NCI-H345 treated with DMSO at 0.1 percent for 48 hours (cell line): ENCODE measurements around the gene BRD1.

ENCODE experiments used
- DNase-seq: peaks from one replicate; lab custom pipeline; 2025; ENCODE audit not compliant: unreplicated experiment; lab: John Stamatoyannopoulos, UW

Gene BRD1

DNA sequence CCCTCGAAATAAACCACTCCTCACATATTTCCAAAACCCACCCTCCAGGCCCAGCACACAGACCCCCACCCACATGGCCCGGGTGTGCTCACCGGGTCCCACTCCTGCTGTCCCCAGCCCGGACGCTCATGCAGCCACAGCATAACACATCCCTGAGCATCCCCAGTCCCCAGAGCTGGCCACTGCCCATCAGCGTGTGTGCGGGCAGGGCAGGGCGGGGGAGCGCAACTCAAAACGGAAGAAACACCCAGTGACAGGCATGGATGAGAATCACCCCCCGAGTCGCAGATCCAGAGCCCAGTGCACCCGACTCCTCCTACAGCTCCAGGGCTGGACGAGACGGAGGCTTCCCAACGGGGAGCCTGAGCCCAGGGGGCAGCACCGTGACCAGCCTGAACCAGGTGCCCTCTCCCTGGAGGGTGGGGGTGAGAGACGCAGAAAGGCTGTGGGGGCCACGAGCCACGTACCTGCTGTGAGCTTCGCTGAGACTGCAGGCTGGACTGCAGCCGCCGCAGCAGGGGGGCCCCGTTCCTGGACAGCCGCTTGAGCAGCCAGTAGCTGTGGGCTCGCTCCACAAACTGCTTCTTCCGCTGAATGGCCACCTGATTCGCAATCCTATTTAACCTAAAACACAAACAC, 23.8 kb downstream of the BRD1 start:
- DNase-seq: no peak

- DNase-seq: no peak
Observed at GRCh38 chr22:49803134-49803533, 24.5 kb downstream of the BRD1 start.

- DNase-seq: no peak
Observed at GRCh38 chr22:49801391-49802060, 26.1 kb downstream of the BRD1 start.

DNA sequence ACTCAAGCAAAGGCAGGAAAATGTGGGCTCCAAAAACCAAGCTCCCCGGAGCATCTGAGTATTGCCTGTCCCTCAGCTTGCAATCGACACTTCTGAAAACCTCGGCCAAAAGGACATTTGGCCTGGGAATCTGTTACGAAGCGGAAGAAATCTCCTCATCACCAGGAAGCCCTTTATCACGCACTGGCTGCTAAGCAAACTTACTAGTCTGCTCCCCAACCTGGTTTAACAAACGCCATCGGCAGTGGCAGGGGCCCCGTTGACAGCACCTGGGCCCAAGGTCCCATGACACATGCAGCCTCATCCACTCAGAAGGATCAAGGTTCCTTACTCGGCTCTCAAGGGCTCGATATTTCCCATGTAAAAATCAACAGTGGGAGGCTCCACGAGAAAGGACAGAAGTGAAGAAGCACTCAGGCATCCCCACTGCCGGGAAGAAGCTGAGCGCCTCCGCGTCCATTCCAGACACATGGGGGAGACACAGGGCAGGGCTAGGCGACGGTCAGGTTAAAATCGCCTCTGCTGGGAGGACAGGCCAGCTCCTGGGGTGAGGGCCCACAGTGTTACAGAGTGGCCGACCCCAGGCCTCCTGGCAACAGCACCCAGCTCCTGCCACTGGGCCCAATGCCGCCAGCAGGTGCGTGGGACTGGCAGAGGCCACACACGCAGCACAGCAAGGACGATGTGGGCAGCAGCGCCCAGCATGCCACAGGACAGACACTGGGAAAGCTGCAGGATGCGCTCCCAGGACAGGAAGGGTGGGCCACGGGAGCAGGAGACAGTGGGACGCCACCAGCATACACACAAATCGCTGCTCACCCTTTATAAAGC, 27.1 kb downstream of the BRD1 start:
- DNase-seq: no peak

GRCh38 chr22:49799431-49800075, 28.1 kb downstream of the BRD1 start:
- DNase-seq: no peak

DNA sequence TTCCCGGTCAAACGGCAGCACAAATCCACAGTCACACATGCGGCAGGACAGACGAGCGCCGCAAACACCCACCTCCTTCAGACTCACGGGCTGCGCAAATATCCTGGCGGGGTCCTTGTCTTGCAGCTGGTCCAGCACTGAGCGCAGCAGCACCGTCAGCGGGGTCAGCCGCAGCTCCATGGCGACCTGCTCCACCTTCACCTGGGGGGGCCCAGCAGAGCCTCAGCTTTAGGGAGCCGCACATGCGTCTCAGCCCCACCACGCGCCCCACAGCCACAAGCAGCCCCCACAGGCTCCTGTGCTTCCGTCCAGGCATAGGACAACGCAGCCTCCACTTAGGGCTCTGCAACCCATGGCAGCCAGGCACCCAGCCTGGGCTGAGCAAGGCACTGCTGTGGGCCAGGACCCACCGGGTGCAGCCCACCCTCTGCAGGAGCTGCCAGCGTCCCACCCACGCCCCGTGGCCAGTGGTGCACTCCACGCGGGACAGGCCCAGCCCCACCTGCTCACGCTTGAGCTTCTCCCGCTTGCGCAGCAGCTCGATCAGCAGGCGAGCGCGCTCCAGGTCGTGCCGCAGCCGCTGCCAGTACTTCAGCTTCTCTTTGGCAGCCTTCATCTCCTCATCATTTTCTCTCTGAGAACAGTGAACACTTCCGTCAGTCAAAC, 29.1 kb downstream of the BRD1 start:
- no peak for DNase-seq

- no peak for DNase-seq
Observed at GRCh38 chr22:49797706-49798105, 30.0 kb downstream of the BRD1 start.

- no peak for DNase-seq
Observed at GRCh38 chr22:49796596-49797270, 30.9 kb downstream of the BRD1 start.

DNA sequence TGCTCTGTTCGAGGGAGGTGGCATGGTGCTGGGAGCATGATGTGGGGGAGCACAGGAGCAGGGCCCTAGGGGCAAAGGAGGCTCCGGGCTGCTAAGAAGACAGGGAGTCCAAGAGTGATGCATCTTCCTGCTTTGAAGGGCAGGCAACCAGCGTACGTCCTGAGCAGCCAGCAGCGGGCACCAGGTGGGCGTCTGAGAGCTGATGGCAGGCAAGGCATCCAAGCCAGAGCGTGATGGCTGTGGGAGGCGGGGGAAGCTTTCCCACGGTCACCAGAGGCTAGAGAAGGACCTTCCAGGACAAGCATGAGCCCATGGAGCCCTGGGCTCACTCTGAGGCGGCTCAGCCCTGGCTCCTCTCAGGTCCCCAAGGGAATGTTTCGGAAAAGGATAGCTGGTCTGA, 32.2 kb downstream of the BRD1 start:
- DNase-seq: no peak

DNA sequence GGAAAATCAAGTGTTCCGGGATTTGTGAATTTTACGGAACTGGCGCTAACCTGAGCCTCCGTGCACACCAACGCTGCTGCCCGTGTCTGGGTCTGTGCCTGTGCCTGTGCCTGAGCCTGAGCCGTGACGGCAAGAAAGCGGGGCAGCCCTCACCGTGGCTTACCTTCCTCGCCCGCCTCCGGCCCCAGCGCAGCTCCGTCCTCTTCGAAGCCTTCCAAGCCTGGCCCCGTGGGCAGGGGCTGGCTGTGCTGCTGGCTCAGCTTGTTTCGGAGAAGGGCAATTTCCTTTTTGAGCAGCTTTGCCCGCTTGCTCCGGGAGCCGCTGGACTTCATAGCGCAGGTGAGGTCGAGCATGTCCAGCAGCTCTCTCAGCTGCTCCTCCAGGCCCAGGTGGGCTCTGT, 33.8 kb downstream of the BRD1 start:
- DNase-seq: no peak

DNA sequence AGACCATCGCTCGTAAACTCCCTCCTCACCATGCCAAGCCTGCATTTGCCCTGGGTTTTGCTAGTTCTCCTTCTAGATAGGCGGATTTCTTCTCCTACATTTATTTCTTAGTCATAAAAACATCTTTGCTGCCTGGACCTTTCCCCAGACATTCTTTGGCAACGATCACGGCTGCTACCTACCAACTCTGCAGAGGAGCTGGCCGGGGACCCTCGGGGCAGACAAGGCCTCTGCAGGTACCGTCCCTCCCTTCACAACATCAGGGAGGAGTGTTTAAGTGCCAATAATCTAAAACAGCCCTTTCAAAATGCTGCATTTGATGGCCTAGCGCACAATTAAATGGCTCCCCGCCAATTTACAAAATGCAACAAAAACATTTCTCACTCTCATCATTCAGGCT, 34.4 kb downstream of the BRD1 start:
- DNase-seq: no peak

DNA sequence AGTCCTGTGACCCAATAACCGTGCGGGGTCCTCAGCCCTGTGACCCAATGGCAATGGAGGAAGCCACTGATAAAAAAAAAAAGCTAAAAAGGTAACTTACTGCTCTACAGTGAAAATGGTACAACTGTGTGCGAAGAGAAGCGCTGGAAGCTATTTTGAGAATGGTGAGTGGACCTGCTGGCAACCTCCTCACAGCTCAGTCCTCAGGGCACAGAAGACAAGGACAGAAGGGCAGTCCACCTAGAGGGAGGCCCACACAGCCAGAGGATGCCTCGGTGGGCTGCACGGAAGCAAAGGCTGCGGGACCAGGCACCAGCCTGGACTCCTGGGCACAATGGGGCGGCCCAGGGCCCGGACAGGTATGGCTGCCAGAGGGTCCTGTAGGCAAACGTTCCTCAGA, 35.6 kb downstream of the BRD1 start:
- DNase-seq: no peak

DNA sequence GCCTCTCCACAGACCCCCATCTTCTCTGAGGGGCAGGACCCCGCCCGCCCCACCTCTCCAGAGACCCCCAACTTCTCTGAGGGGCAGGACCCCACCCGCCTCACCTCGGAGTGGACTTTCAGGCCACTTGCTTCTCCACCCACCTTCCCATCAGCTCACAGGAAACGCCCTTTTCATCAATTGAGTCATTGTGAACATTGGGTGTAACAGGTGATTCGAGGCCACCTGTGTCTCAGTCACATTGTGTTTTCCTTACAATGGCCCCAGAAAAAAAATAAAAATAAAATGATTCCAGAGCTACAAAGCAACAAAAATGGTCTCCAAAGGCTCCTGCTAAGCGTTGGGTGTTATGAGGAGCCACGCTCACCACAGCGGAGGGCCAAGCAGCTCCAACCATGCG, 36.0 kb downstream of the BRD1 start:
- DNase-seq: no peak

- DNase-seq: no peak
Observed at GRCh38 chr22:49790912-49791311, 36.8 kb downstream of the BRD1 start.

DNA sequence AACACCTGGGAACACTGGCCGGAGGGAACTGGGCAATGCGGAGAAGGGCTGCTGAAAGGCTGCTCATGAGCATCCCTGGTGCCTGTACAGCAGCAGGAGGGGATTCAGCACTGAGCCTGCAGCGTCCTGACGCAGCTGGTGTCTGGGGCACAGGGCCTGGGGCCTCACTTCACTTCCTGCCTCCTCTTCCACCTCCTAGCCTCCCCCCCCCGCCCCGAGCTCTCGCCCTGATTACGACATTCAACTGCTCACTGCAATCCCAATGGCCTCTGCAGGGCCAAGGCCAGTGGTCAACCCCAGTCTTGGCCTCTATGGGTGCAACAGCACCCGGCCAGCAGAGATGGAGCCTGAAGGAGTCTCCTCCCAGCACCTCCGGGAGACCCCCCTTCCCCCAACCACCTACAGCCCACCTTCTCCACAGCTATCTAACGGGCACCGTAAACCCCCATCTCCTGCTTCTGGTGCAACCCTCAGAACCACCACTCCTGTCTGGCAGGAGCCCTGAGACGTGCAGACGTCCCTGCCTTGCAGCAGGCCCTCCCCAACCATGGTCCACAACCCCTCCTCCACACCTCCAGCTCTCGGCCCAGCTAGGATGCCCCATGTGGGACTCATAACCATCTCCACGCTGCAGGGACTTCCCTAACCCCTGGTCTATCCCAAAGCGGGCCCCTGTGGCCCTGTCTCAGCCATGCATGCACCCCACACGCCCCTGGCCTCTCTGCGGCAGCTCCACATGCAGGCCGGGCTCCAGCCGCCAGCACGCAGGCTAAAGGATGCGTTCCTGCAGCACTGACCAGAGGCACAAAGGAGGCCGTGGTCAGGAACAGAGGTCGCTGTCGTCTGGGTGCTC, 38.2 kb downstream of the BRD1 start:
- DNase-seq: no peak

DNA sequence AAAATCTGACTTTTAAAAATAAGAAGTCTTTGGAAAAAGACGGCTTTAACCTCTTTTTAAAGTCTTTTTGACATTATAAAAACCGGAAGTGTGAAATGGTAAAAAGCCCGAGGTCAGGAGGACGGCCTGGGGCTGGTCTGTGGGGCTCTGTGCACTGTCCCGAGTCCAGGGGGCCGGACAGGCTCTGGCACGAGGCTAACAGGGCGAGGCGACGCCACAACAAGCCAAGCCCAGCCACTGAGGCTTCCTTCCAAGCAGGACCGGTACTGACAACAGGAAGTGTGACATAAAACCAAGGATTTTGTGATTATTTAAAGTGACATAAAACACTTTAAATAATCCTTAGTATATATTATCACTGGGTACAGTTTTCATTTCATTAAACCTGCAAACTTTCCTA, 39.2 kb downstream of the BRD1 start:
- DNase-seq: no peak

DNA sequence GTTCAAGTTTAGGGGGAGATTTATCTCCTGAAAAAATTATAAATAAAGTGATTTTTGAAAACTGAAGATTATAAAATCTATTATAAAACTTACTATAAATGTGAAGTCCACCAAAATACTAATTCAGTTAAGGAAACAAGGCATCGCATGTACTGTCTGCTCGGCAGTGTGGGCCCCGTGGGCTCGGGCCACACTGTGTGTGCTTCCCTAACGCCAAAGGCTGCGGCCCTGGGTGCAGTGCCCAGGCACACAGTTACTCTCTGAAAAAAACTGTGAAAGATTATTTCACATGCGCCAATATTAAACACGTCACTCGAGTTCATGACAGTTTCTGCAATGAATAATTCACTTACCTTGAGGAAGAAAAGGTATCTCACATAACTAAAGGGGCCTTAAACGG, 39.8 kb downstream of the BRD1 start:
- no peak for DNase-seq

GRCh38 chr22:49786976-49787706, 40.5 kb downstream of the BRD1 start:
- no peak for DNase-seq

DNA sequence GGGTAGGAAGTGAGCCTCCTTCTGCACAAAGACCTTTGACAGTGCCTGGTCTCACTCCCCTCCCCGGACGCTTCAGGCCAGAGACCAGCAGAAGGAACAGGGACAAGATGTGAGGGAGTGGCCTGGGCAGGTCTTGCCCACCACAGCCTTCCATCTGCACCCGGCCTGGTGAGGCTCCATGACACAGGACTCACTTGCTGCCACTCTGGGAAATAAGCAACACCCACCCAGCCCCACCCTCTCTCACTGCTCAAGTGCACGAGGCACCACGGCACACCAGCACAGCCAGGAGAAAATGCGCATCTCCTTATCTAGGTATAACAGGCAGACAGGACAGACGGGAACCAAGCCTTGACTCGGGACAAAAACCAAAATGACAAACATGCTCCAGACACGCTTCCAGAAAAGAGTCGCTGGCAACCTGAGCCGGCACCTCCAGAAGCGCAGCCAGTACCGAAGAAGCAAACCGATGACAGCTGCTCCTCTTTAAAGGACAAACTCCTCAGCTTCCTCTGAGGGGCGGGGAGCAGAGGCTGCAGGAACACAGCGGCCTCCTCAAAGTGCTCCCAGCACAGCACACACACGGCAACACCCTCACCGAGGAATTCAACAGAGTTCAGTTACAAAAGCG, 41.7 kb downstream of the BRD1 start:
- DNase-seq: no peak
